BE2C (cell line): ENCODE measurements around the gene MRPL23.

Experiments used
- DNase-seq: peaks from one replicate; pipeline ENCODE4 v3.0.0-alpha.2; 2020
- H3K27me3 ChIP-seq: fragments of 250-450 bp; sonication (Bioruptor Pico); 2 replicates; pipeline ENCODE4 v1.5.1; 2020; ENCODE audit warnings: mild to moderate bottlenecking
- H3K36me3 ChIP-seq: fragments of 250-450 bp; sonication (Bioruptor Pico); 2 replicates; pipeline ENCODE4 v1.5.1; 2020; ENCODE audit warnings: mild to moderate bottlenecking
- H3K4me1 ChIP-seq: fragments of 250-450 bp; sonication (Bioruptor Pico); 2 replicates; pipeline ENCODE4 v1.5.1; 2020
- H3K4me3 ChIP-seq: 2 replicates; pipeline ENCODE4 v1.5.1; 2011; ENCODE audit warnings: low read depth, low read length
- H3K9me3 ChIP-seq: fragments of 250-450 bp; sonication (Bioruptor Pico); 2 replicates; pipeline ENCODE4 v1.5.1; 2020
- CTCF ChIP-seq: IDR thresholded peaks from 2 replicates; pipeline ENCODE4 v1.5.1; 2012; ENCODE audit warnings: mild to moderate bottlenecking, low read depth, low read length

Gene MRPL23

GRCh38 chr11:1920909-1921573 lies 26.1 kb upstream of the MRPL23 start:
- DNase-seq = no peak
- H3K4me3 ChIP-seq = no peak overlapping the region
- no peaks in the 10 kb centered on the region for H3K4me1 ChIP-seq
- H3K36me3 ChIP-seq = no peaks in the 10 kb centered on the region
- H3K9me3 ChIP-seq = no peaks in the 10 kb centered on the region
- H3K27me3 ChIP-seq = no peaks in the 10 kb centered on the region
- no peak for TF ChIP-seq CTCF

GRCh38 chr11:1921574-1922141 lies 25.5 kb upstream of the MRPL23 start:
- H3K4me1 ChIP-seq = no peaks in the 10 kb centered on the region
- H3K4me3 ChIP-seq = no peak overlapping the region
- H3K9me3 ChIP-seq = no peaks in the 10 kb centered on the region
- no peaks in the 10 kb centered on the region for H3K27me3 ChIP-seq
- TF ChIP-seq CTCF = no peak
- no peaks in the 10 kb centered on the region for H3K36me3 ChIP-seq
- no peak for DNase-seq

GRCh38 chr11:1922481-1923081 lies 24.6 kb upstream of the MRPL23 start:
- Histone ChIP-seq H3K27me3 (no peaks in the 10 kb centered on the region), H3K4me3 (no peak overlapping the region), H3K36me3 (no peaks in the 10 kb centered on the region), H3K9me3 (no peaks in the 10 kb centered on the region), H3K4me1 (no peaks in the 10 kb centered on the region)
- TF ChIP-seq CTCF = no peak
- no peak for DNase-seq

GRCh38 chr11:1923201-1923956 lies 23.8 kb upstream of the MRPL23 start:
- no peaks in the 10 kb centered on the region for H3K36me3 ChIP-seq
- no peaks in the 10 kb centered on the region for H3K4me1 ChIP-seq
- no peak overlapping the region for H3K4me3 ChIP-seq
- H3K9me3 ChIP-seq = no peaks in the 10 kb centered on the region
- TF ChIP-seq CTCF = no peak
- no peaks in the 10 kb centered on the region for H3K27me3 ChIP-seq
- DNase-seq = no peak

GRCh38 chr11:1924181-1924580 lies 23.0 kb upstream of the MRPL23 start:
- Histone ChIP-seq H3K4me1 (no peaks in the 10 kb centered on the region), H3K27me3 (no peaks in the 10 kb centered on the region), H3K4me3 (no peak overlapping the region), H3K9me3 (no peaks in the 10 kb centered on the region), H3K36me3 (no peaks in the 10 kb centered on the region)
- TF ChIP-seq CTCF = no peak
- no peak for DNase-seq
